HepG2 (cell line): ENCODE results near the gene FRMD6. TPM values are rescaled to one million over a fixed set of nuclear protein-coding genes. Genes with fewer than 3 reads are reported as not detected.

Experiments used
- ATAC-seq: fragments of 200-7000 bp; cut with Tn5 transposase; 3 replicates; pipeline ENCODE4 v1.9.1; 2020; ENCODE audit warnings: mild to moderate bottlenecking, moderate library complexity
- BruUV-seq: library from RNA; stranded (reverse); fragments of 400-500 nt; replicated peaks from 2 replicates; lab custom pipeline; 2021; lab: Mats Ljungman, UMichigan
- CTCF ChIA-PET: fragments of 300-600 bp; formaldehyde crosslinking; extraction: SDS; loops from one replicate; lab custom pipeline; 2021; ENCODE audit warnings: low total read pairs, inconsistent platforms, low intra/inter-chr PET ratio; lab: Yijun Ruan, JAX
- POLR2A ChIA-PET: fragments of 350-600 bp; sonication (Branson Sonifier 250); formaldehyde crosslinking; loops from one replicate; lab custom pipeline; 2020; ENCODE audit warnings: antibody characterized with exemption, inconsistent platforms; lab: Yijun Ruan, JAX
- DNase-seq: peaks from one replicate; pipeline ENCODE4 v3.0.0-alpha.2; 2015; ENCODE audit warnings: low spot score
- FAIRE-seq: peaks from 3 replicates; lab custom pipeline; 2011; peaks lifted over from hg19 to GRCh38; lab: Jason Lieb, UNC
- H2AFZ ChIP-seq: one replicate; pipeline ENCODE4 v1.6.1; 2011; ENCODE audit warnings: low read length, inconsistent platforms
- H3K27ac ChIP-seq: fragments of 300-600 bp; 3 replicates; pipeline ENCODE4 v1.8.0; 2011; ENCODE audit warnings: mixed run types, mild to moderate bottlenecking, mixed read lengths, low read length, inconsistent platforms; ENCODE audit not compliant: insufficient read depth; ENCODE audit errors: extremely low read length
- H3K27me3 ChIP-seq, 2 experiments: fragments of 200-600 bp in 1 of 2; 2 replicates in 1 of 2; 3 replicates in 1 of 2; pipeline versions ENCODE4 v1.6.0 to v1.8.0; 2011; ENCODE audit warnings: low read length in 2 of 2, mild to moderate bottlenecking in 2 of 2, moderate library complexity in 2 of 2, inconsistent platforms in 1 of 2; ENCODE audit not compliant: insufficient read depth in 2 of 2, control insufficient read depth in 1 of 2
- H3K36me3 ChIP-seq, 2 experiments: fragments of 200-600 bp in 1 of 2; replicated peaks in 1 of 2; 2 replicates in 1 of 2; 3 replicates in 1 of 2; pipeline versions ENCODE4 v1.5.1 to v1.8.0; 2011; ENCODE audit warnings: low read length in 2 of 2, inconsistent platforms in 1 of 2; ENCODE audit not compliant: insufficient read depth in 2 of 2, control insufficient read depth in 1 of 2
- H3K4me1 ChIP-seq: 2 replicates; pipeline ENCODE4 v1.5.1; 2012; ENCODE audit warnings: low read length, inconsistent platforms; ENCODE audit not compliant: insufficient read depth
- H3K4me2 ChIP-seq: 2 replicates; pipeline ENCODE4 v1.6.0; 2011; ENCODE audit warnings: low read depth, low read length, inconsistent platforms
- H3K4me3 ChIP-seq, 3 experiments: fragments of 200-600 bp in 1 of 3; sonication (generic), shearing (Covaris generic) in 1 of 3; replicated peaks in 1 of 3; 2 replicates each; pipeline ENCODE4 v1.5.1; 2011 to 2016; ENCODE audit warnings: low read length in 3 of 3, inconsistent platforms in 2 of 3, low read depth in 2 of 3, mild to moderate bottlenecking in 2 of 3, control low read depth in 1 of 3, mixed read lengths in 1 of 3; ENCODE audit not compliant: insufficient read depth in 1 of 3
- H3K79me2 ChIP-seq: one replicate; pipeline ENCODE4 v1.6.1; 2011; ENCODE audit warnings: low read length, inconsistent platforms; ENCODE audit not compliant: insufficient read depth
- H3K9ac ChIP-seq: 2 replicates; pipeline ENCODE4 v1.6.0; 2011; ENCODE audit warnings: mild to moderate bottlenecking, low read depth, low read length, inconsistent platforms; ENCODE audit not compliant: insufficient read depth
- H3K9me3 ChIP-seq: 2 replicates; pipeline ENCODE4 v1.5.1; 2012; ENCODE audit warnings: mild to moderate bottlenecking, low read length
- H4K20me1 ChIP-seq: 2 replicates; pipeline ENCODE4 v1.6.0; 2011; ENCODE audit warnings: inconsistent platforms, mild to moderate bottlenecking, low read length, moderate library complexity; ENCODE audit not compliant: insufficient read depth
- ARID4A ChIP-seq: sonication (generic); formaldehyde crosslinking; IDR thresholded peaks from 2 replicates; pipeline ENCODE4 v1.5.0; 2020; ENCODE audit warnings: mild to moderate bottlenecking, missing genetic modification reagents, borderline replicate concordance
- ATRX ChIP-seq: sonication (generic); formaldehyde crosslinking; IDR thresholded peaks from 2 replicates; pipeline ENCODE4 v1.4.0; 2020; ENCODE audit warnings: missing genetic modification reagents, borderline replicate concordance
- FOXK2 ChIP-seq: fragments of 450-650 bp; IDR thresholded peaks from 2 replicates; pipeline ENCODE4 v1.6.1; 2016
- HOXA7 ChIP-seq: sonication (generic); formaldehyde crosslinking; IDR thresholded peaks from 2 replicates; pipeline ENCODE4 v1.8.1; 2022; ENCODE audit warnings: mild to moderate bottlenecking, missing genetic modification reagents, moderate library complexity
- KDM3A ChIP-seq: IDR thresholded peaks from 2 replicates; pipeline ENCODE4 v1.6.1; 2018; ENCODE audit warnings: low read depth, missing compliant biosample characterization
- KMT2A ChIP-seq: sonication (generic); formaldehyde crosslinking; IDR thresholded peaks from 2 replicates; pipeline ENCODE4 v1.4.0; 2020; ENCODE audit warnings: missing genetic modification reagents
- MED13 ChIP-seq: sonication (generic); formaldehyde crosslinking; IDR thresholded peaks from 2 replicates; pipeline ENCODE4 v1.5.0; 2020; ENCODE audit warnings: missing genetic modification reagents
- MNT ChIP-seq: fragments of 450-650 bp; IDR thresholded peaks from 2 replicates; pipeline ENCODE4 v1.6.1; 2016
- NCOA5 ChIP-seq: sonication (generic); formaldehyde crosslinking; IDR thresholded peaks from 2 replicates; pipeline ENCODE4 v1.4.0; 2020; ENCODE audit warnings: missing genetic modification reagents
- RCOR2 ChIP-seq: IDR thresholded peaks from 2 replicates; pipeline ENCODE4 v1.6.1; 2016; ENCODE audit warnings: missing biosample characterization, missing genetic modification reagents
- REL ChIP-seq: sonication (generic); formaldehyde crosslinking; conservative IDR thresholded peaks from 2 replicates; pipeline ENCODE4 v1.8.0; 2022; ENCODE audit warnings: mild to moderate bottlenecking, missing genetic modification reagents, moderate library complexity
- SP1 ChIP-seq, 2 experiments: fragments of 450-650 bp in 1 of 2; sonication (generic) in 1 of 2; formaldehyde crosslinking in 1 of 2; IDR thresholded peaks; 2 replicates each; pipeline versions ENCODE4 v1.4.0 to v1.6.1; 2016 to 2020; ENCODE audit warnings: missing genetic modification reagents in 1 of 2
- ZNF12 ChIP-seq: sonication (generic); formaldehyde crosslinking; IDR thresholded peaks from 2 replicates; pipeline ENCODE4 v1.5.0; 2020; ENCODE audit warnings: missing genetic modification reagents
- ZNF230 ChIP-seq: sonication (generic); formaldehyde crosslinking; IDR thresholded peaks from 2 replicates; pipeline ENCODE4 v1.4.0; 2020; ENCODE audit warnings: mild to moderate bottlenecking, missing genetic modification reagents
- ZNF280B ChIP-seq: sonication (generic); formaldehyde crosslinking; IDR thresholded peaks from 2 replicates; pipeline ENCODE4 v1.5.0; 2020; ENCODE audit warnings: missing genetic modification reagents, mild to moderate bottlenecking, borderline replicate concordance
- ZNF607 ChIP-seq: sonication (generic); formaldehyde crosslinking; IDR thresholded peaks from 2 replicates; pipeline ENCODE4 v1.5.1; 2020; ENCODE audit warnings: missing genetic modification reagents, mild to moderate bottlenecking, borderline replicate concordance
- ZNF773 ChIP-seq: sonication (generic); formaldehyde crosslinking; IDR thresholded peaks from 2 replicates; pipeline ENCODE4 v1.4.0; 2020; ENCODE audit warnings: missing genetic modification reagents, borderline replicate concordance
- ZSCAN30 ChIP-seq: sonication (generic); formaldehyde crosslinking; IDR thresholded peaks from 2 replicates; pipeline ENCODE4 v1.5.0; 2020; ENCODE audit warnings: mild to moderate bottlenecking, missing genetic modification reagents
- WGBS: methylation state at CpG from one replicate; pipeline ENCODE4 v1.1.6; 2017; ENCODE audit warnings: low lambda C conversion rate; 5-methylcytosine and 5-hydroxymethylcytosine counted together
- in situ Hi-C: cut with HindIII; loops from 2 replicates; pipeline ENCODE4 v1.10.0; 2017; ENCODE audit warnings: low pct_unique_long_range_greater_than_20kb; ENCODE audit not compliant: extremely low pct_ligation_motif_present
- intact Hi-C: fragments of 100-400 bp; cut with micrococcal nuclease; formaldehyde crosslinking; loops from one replicate; pipeline ENCODE4 v1.10.0; 2022; ENCODE audit not compliant: unreplicated experiment
- polyA plus RNA-seq, 8 experiments: library from polyadenylated mRNA; depleted of rRNA in 3 of 8; stranded (reverse) in 7 of 8; unstranded in 1 of 8; fragments of >200 nt; fragmentation: Illumina TruSeq in 4 of 8; extraction: Trizol in 4 of 8; gene quantifications; 2 replicates each; pipeline versions ENCODE4 v1.2.1 to v1.2.3, GENCODE V29; 2011 to 2016; ENCODE audit warnings: low read depth in 4 of 8, missing spikeins in 1 of 8, mixed read lengths in 1 of 8; ENCODE audit not compliant: insufficient read depth in 1 of 8
- total RNA-seq, 5 experiments: library from RNA; depleted of rRNA; stranded (reverse); fragments of >200 nt; fragmentation: Illumina TruSeq; extraction: Trizol; gene quantifications; 2 replicates each; pipeline ENCODE4 v1.2.3, GENCODE V29; 2016; ENCODE audit warnings: low read depth in 1 of 5

Gene FRMD6
- total and polyA plus RNA-seq, 2 of the 13 experiments (the other 11 are each of a cell fraction or from before 2014, with no cell fraction given), result 2.4 to 5.4 TPM

- no peak for TF ChIP-seq MNT
- TF ChIP-seq, all 625 proteins: peak for 0
Measured at GRCh38 chr14:51654533-51654845, 2.8 kb downstream of the FRMD6 start (continued).

GRCh38 chr14:51657762-51658161 is 6.1 kb downstream of the FRMD6 start:
- no peak for DNase-seq
- no peak overlapping the region for H3K4me3 ChIP-seq
- ATAC-seq, result no peak
- BruUV-seq, result no TSS peak
- no peaks in the 10 kb centered on the region for H3K79me2 ChIP-seq
- H3K9me3 ChIP-seq, result no peaks in the 10 kb centered on the region
- no peak overlapping the region for H3K4me2 ChIP-seq
- no peaks in the 10 kb centered on the region for H3K27me3 ChIP-seq
- CTCF ChIA-PET, result no interaction called here
- H3K27ac ChIP-seq, result no peak overlapping the region
- H3K4me1 ChIP-seq, result peaks cover 22% of the 10 kb centered on the region
- no peak overlapping the region for H2AFZ ChIP-seq
- intact Hi-C loops, result no loop called here
- in situ Hi-C loops, result loop anchor here (10.0 kb wide), 1 partner anchor 117 kb away; no protein-coding TSS in a partner anchor
- no peak for FAIRE-seq
- H4K20me1 ChIP-seq, result no peaks in the 10 kb centered on the region
- no peak overlapping the region for H3K9ac ChIP-seq
- WGBS, result no CpG with 5 or more reads among the region's 1 CpG
- POLR2A ChIA-PET, result no interaction called here
- H3K36me3 ChIP-seq, result no peaks in the 10 kb centered on the region
- no peak for TF ChIP-seq SP1 (IDR thresholded peaks at IDR 0.05)
- no peak for TF ChIP-seq SP1 (CRISPR knock-in tag; IDR thresholded peaks at IDR 0.05)
- TF ChIP-seq ZSCAN30, result no peak
- TF ChIP-seq ZNF607 (CRISPR knock-in tag), result no peak
- TF ChIP-seq ZNF12, result no peak
- TF ChIP-seq ATRX (CRISPR knock-in tag), result no peak
- no peak for TF ChIP-seq KDM3A (CRISPR knock-in tag)
- no peak for TF ChIP-seq RCOR2
- TF ChIP-seq ZNF280B, result no peak
- TF ChIP-seq HOXA7 (CRISPR knock-in tag), result no peak
- no peak for TF ChIP-seq KMT2A (CRISPR knock-in tag)
- TF ChIP-seq ZNF773 (CRISPR knock-in tag), result no peak
- TF ChIP-seq FOXK2, result no peak
- no peak for TF ChIP-seq MED13 (CRISPR knock-in tag)
- TF ChIP-seq ARID4A, result no peak
- no peak for TF ChIP-seq NCOA5 (CRISPR knock-in tag)
- TF ChIP-seq REL (CRISPR knock-in tag), result no peak
- TF ChIP-seq ZNF230 (CRISPR knock-in tag), result no peak
